ENCODE measurements around the gene C1QL3.

The C1QL3 gene

GRCh38 chr10:16521311-16522016 is at the start of gene C1QL3:
C1QL3 (minus strand) TSS chr10:16521879; CDS start chr10:16521065, 814 bp downstream.
- no peak for DNase-seq (ENCODE audit: low read depth)
- H3K4me3 ChIP-seq (ENCODE audit: low read depth, low read length) = peak within 1 kb of the TSS; percentile 31
- TF ChIP-seq CTCF (IDR thresholded peaks at IDR 0.05; ENCODE audit: control insufficient read depth, extremely low read depth, insufficient read depth) = no peak

GRCh38 chr10:16570731-16571130 is 49.1 kb upstream of the C1QL3 start:
- no peak for DNase-seq (ENCODE audit: low read depth)
- no peak overlapping the region for H3K4me3 ChIP-seq (ENCODE audit: low read depth, low read length)
- no peak for TF ChIP-seq CTCF (IDR thresholded peaks at IDR 0.05; ENCODE audit: control insufficient read depth, extremely low read depth, insufficient read depth)

- DNase-seq (ENCODE audit: low read depth) = no peak
- H3K4me3 ChIP-seq (ENCODE audit: low read depth, low read length) = no peak overlapping the region
- TF ChIP-seq CTCF (IDR thresholded peaks at IDR 0.05; ENCODE audit: control insufficient read depth, extremely low read depth, insufficient read depth) = no peak
These were observed 44.6 kb upstream of the C1QL3 start for GRCh38 chr10:16566202-16566805.

GRCh38 chr10:16565604-16566003 is 43.9 kb upstream of the C1QL3 start:
- no peak for TF ChIP-seq CTCF (IDR thresholded peaks at IDR 0.05; ENCODE audit: control insufficient read depth, extremely low read depth, insufficient read depth)
- no peak overlapping the region for H3K4me3 ChIP-seq (ENCODE audit: low read depth, low read length)
- no peak for DNase-seq (ENCODE audit: low read depth)

GRCh38 chr10:16562891-16563290 is 41.2 kb upstream of the C1QL3 start:
- H3K4me3 ChIP-seq (ENCODE audit: low read depth, low read length) = no peak overlapping the region
- no peak for TF ChIP-seq CTCF (IDR thresholded peaks at IDR 0.05; ENCODE audit: control insufficient read depth, extremely low read depth, insufficient read depth)
- no peak for DNase-seq (ENCODE audit: low read depth)

- DNase-seq (ENCODE audit: low read depth) = no peak
- TF ChIP-seq CTCF (IDR thresholded peaks at IDR 0.05; ENCODE audit: control insufficient read depth, extremely low read depth, insufficient read depth) = no peak
- no peak overlapping the region for H3K4me3 ChIP-seq (ENCODE audit: low read depth, low read length)
These were observed 37.6 kb upstream of the C1QL3 start for GRCh38 chr10:16559236-16559773.
